Measurements from ENCODE around the gene CST3. TPM values are rescaled to one million over a fixed set of nuclear protein-coding genes. Genes with fewer than 3 reads are reported as not detected.

Gene CST3
- total RNA-seq, 1 experiment from 2014 or later, result 262 TPM

DNA sequence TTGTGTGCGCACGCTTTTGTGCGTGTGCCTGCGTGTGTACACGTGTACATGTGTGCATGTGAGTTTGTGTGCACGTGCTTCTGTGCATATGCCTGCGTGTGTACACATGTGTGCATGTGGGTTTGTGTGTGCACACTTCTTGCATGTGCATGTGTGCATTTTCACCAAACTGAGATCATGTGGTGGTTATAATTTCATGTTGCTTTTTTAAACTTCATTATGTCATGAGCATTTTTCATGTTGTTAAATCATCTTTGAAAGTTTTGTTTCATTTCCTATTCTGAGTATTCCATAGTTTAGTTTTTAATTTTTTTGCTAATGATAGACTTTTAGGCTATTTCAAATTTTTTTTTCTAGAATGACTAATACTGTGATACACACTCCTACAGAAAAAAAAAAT is 6.4 kb upstream of the CST3 start:
- peak in 1 of 2 experiments; percentile 33 for DNase-seq
- intact Hi-C loops (cut with micrococcal nuclease; ENCODE audit: unreplicated experiment), result loop anchor here (5.0 to 10.0 kb wide), 2 partner anchors 37 to 451 kb away; partner anchors contain the start of gene CST9
- TF ChIP-seq, protein P1, sequence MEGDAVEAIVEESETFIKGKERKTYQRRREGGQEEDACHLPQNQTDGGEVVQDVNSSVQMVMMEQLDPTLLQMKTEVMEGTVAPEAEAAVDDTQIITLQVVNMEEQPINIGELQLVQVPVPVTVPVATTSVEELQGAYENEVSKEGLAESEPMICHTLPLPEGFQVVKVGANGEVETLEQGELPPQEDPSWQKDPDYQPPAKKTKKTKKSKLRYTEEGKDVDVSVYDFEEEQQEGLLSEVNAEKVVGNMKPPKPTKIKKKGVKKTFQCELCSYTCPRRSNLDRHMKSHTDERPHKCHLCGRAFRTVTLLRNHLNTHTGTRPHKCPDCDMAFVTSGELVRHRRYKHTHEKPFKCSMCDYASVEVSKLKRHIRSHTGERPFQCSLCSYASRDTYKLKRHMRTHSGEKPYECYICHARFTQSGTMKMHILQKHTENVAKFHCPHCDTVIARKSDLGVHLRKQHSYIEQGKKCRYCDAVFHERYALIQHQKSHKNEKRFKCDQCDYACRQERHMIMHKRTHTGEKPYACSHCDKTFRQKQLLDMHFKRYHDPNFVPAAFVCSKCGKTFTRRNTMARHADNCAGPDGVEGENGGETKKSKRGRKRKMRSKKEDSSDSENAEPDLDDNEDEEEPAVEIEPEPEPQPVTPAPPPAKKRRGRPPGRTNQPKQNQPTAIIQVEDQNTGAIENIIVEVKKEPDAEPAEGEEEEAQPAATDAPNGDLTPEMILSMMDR (conservative IDR thresholded peaks at IDR 0.05), result no peak
- TF ChIP-seq EZH2 (IDR thresholded peaks at IDR 0.05; ENCODE audit: low read depth), result no peak
- Histone ChIP-seq H3K4me3 (no peak overlapping the region), H2AFZ (no peak overlapping the region), H3K9me3 (ENCODE audit: insufficient read depth, low read depth) (no peaks in the 10 kb centered on the region), H3K36me3 (ENCODE audit: low read depth) (no peaks in the 10 kb centered on the region), H3K79me2 (ENCODE audit: low read depth) (no peaks in the 10 kb centered on the region), H3K4me2 (no peak overlapping the region), H3K4me1 (replicated peaks; ENCODE audit: insufficient read depth) (peaks cover 57% of the 10 kb centered on the region), H3K9me2 (ENCODE audit: insufficient read depth) (no peaks in the 10 kb centered on the region), H4K20me1 (ENCODE audit: insufficient read depth) (no peaks in the 10 kb centered on the region), H3F3A (ENCODE audit: insufficient read depth, low read depth) (peaks cover 45% of the 10 kb centered on the region), H3K27me3 (ENCODE audit: insufficient read depth, low read depth) (no peaks in the 10 kb centered on the region), H3K27ac (no peak overlapping the region)
- BruUV-seq (replicated peaks), result no TSS peak
- ChIA-PET POLR2A (ENCODE audit: unreplicated experiment) (no interaction called here), CTCF (no interaction called here)

DNA sequence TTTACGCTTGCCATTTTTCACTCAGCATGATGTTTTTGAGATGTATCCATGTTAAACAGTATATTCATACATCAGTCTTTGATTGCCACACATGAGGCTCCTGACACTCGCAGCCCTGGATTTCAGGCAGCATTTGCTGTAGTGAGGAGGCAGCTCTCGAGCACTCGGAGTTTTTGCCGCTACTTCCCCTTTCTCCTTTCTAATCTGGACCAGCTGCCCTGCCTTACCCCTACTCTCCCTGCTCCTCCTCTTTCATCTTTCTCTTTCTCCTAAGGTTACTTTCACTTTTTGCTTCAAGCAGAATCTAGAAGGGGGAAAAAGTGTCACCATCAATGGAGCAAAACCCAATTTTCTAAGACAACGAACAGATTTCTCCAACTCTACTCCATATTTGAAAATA is 5.9 kb upstream of the CST3 start:
- Histone ChIP-seq H3K79me2 (ENCODE audit: low read depth) (no peaks in the 10 kb centered on the region), H3K9me2 (ENCODE audit: insufficient read depth) (no peaks in the 10 kb centered on the region), H3K4me1 (replicated peaks; ENCODE audit: insufficient read depth) (peaks cover 63% of the 10 kb centered on the region), H3K27ac (no peak overlapping the region), H3K4me3 (no peak overlapping the region), H3F3A (ENCODE audit: insufficient read depth, low read depth) (peaks cover 49% of the 10 kb centered on the region), H4K20me1 (ENCODE audit: insufficient read depth) (no peaks in the 10 kb centered on the region), H3K27me3 (ENCODE audit: insufficient read depth, low read depth) (no peaks in the 10 kb centered on the region), H3K4me2 (no peak overlapping the region), H3K36me3 (ENCODE audit: low read depth) (no peaks in the 10 kb centered on the region), H2AFZ (no peak overlapping the region), H3K9me3 (ENCODE audit: insufficient read depth, low read depth) (no peaks in the 10 kb centered on the region)
- TF ChIP-seq, protein P1 (conservative IDR thresholded peaks at IDR 0.05), result no peak
- no peak for TF ChIP-seq EZH2 (IDR thresholded peaks at IDR 0.05; ENCODE audit: low read depth)
- POLR2A ChIA-PET (ENCODE audit: unreplicated experiment), result no interaction called here
- intact Hi-C loops (cut with micrococcal nuclease; ENCODE audit: unreplicated experiment), result loop anchor here (5.0 to 10.0 kb wide), 2 partner anchors 36 to 451 kb away; partner anchors contain the start of gene CST9
- CTCF ChIA-PET, result no interaction called here
- BruUV-seq (replicated peaks), result no TSS peak
- DNase-seq, result no peak

DNA sequence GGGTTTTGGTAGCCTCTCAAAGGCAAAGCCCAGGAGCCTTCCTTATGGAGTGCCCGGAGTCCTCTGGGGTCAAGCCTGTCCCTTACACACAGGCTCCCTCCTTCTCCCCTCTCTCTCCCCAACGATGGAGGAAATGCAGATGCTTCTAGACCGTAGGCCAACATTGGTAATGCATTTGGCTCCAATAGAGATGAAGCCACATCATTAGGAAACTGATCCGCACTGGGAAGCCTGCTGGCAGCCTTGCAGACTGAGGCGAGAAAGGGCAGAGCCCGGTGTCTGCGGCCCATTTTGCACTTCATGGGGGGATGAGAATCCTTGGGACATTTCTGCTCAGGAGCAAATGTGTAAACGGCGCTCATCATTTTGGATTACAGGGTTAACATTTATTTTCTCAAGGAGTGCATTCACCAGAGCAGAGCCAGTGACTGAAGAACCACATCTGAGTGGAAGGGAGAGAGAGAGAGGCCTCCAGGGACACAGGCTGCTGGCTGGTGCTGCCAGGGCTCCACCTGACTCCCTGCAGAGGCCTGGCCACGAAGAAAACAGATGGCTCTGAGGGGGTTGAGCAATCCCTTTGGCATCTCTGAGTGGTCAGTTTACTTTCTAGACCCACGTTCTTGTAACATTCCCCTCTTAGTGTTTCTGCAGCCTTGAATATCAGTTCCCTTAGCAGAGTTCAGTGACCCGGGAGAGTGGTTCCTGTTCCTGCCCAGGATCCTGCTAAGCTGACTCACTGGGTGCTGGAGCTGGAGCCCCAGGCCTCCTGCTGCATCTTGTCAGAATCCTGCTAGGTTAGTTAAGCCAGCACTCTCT is 4.4 kb upstream of the CST3 start:
- ChIA-PET CTCF (no interaction called here), POLR2A (ENCODE audit: unreplicated experiment) (no interaction called here)
- peaks cover 66% of the 10 kb centered on the region for H3K4me1 ChIP-seq (replicated peaks; ENCODE audit: insufficient read depth)
- no peak overlapping the region for H2AFZ ChIP-seq
- peak overlapping the region; percentile 78 for H3K27ac ChIP-seq
- peak overlapping the region; percentile 43 for H3K4me2 ChIP-seq
- H3K79me2 ChIP-seq (ENCODE audit: low read depth), result peaks cover 5% of the 10 kb centered on the region
- no peaks in the 10 kb centered on the region for H3K9me3 ChIP-seq (ENCODE audit: insufficient read depth, low read depth)
- DNase-seq, result peak; percentile 64 to 97
- peaks cover 49% of the 10 kb centered on the region for H3F3A ChIP-seq (ENCODE audit: insufficient read depth, low read depth)
- no peak overlapping the region for H3K4me3 ChIP-seq
- no peaks in the 10 kb centered on the region for H3K27me3 ChIP-seq (ENCODE audit: insufficient read depth, low read depth)
- H3K9me2 ChIP-seq (ENCODE audit: insufficient read depth), result no peaks in the 10 kb centered on the region
- H3K36me3 ChIP-seq (ENCODE audit: low read depth), result no peaks in the 10 kb centered on the region
- TF ChIP-seq, protein P1 (conservative IDR thresholded peaks at IDR 0.05), result no peak
- TF ChIP-seq EZH2 (IDR thresholded peaks at IDR 0.05; ENCODE audit: low read depth), result no peak
- H4K20me1 ChIP-seq (ENCODE audit: insufficient read depth), result no peaks in the 10 kb centered on the region
- intact Hi-C loops (cut with micrococcal nuclease; ENCODE audit: unreplicated experiment), result loop anchor here (5.0 to 10.0 kb wide), 2 partner anchors 35 to 453 kb away; partner anchors contain the start of gene CST9
- BruUV-seq (replicated peaks), result no TSS peak
